A673 (cell line): ENCODE results near the gene USP53. TPM values are rescaled to one million over a fixed set of nuclear protein-coding genes. Genes with fewer than 3 reads are reported as not detected.
"Not testable (repeated sequence)": the region's sequence is repeated elsewhere in the genome, so short reads cannot be mapped to it uniquely, and the experiment has no call there.

ENCODE experiments used
- BruUV-seq: library from RNA; stranded (reverse); fragments of 400-500 nt; replicated peaks from 2 replicates; lab custom pipeline; 2021; lab: Mats Ljungman, UMichigan
- CTCF ChIA-PET: fragments of 300-600 bp; sonication (Branson Sonifier 250); formaldehyde crosslinking; loops from one replicate; lab custom pipeline; 2022; ENCODE audit warnings: antibody characterized with exemption; lab: Charles Lee
- POLR2A ChIA-PET: fragments of 300-600 bp; sonication (Branson Sonifier 250); formaldehyde crosslinking; loops from one replicate; lab custom pipeline; 2022; ENCODE audit warnings: antibody characterized with exemption; ENCODE audit not compliant: low non-redundant PET; lab: Charles Lee
- DNase-seq: peaks from one replicate; pipeline ENCODE4 v3.0.0-alpha.2; 2015; ENCODE audit warnings: low spot score
- H3K27ac ChIP-seq: fragments of 200-600 bp; sonication (generic); 2 replicates; pipeline ENCODE4 v1.5.1; 2016; ENCODE audit warnings: mixed run types, low read depth, mild to moderate bottlenecking, mixed read lengths, antibody characterized with exemption, low read length; ENCODE audit not compliant: poor library complexity, severe bottlenecking
- H3K27me3 ChIP-seq: fragments of 200-600 bp; sonication (generic); replicated peaks from 2 replicates; pipeline ENCODE4 v1.6.1; 2017; ENCODE audit warnings: mixed run types, low read depth, mild to moderate bottlenecking, mixed read lengths, antibody characterized with exemption, low read length; ENCODE audit not compliant: insufficient read depth, poor library complexity
- H3K36me3 ChIP-seq: fragments of 200-600 bp; sonication (generic); 2 replicates; pipeline ENCODE4 v1.6.1; 2016; ENCODE audit warnings: mixed run types, mild to moderate bottlenecking, mixed read lengths, antibody characterized with exemption, low read length; ENCODE audit not compliant: insufficient read depth, poor library complexity, severe bottlenecking
- H3K4me1 ChIP-seq: fragments of 200-600 bp; sonication (generic); 2 replicates; pipeline ENCODE4 v1.6.1; 2017; ENCODE audit warnings: mixed run types, mild to moderate bottlenecking, mixed read lengths, antibody characterized with exemption, low read length; ENCODE audit not compliant: insufficient read depth, poor library complexity, severe bottlenecking
- H3K4me3 ChIP-seq: fragments of 200-600 bp; sonication (generic); 2 replicates; pipeline ENCODE4 v1.5.1; 2016; ENCODE audit warnings: low read depth, mixed run types, mild to moderate bottlenecking, mixed read lengths, low read length; ENCODE audit not compliant: poor library complexity, severe bottlenecking
- H3K9me3 ChIP-seq: fragments of 200-600 bp; sonication (generic); 2 replicates; pipeline ENCODE4 v1.6.1; 2016; ENCODE audit warnings: mixed run types, low read depth, mild to moderate bottlenecking, mixed read lengths, antibody characterized with exemption, low read length; ENCODE audit not compliant: poor library complexity, severe bottlenecking
- CTCF ChIP-seq: fragments of 300-800, 200-600 bp; sonication (generic); conservative IDR thresholded peaks from 2 replicates; pipeline ENCODE4 v1.5.1; 2017; ENCODE audit warnings: low read depth, mild to moderate bottlenecking, antibody characterized with exemption, low read length, moderate library complexity, mixed read lengths
- EZH2 ChIP-seq: fragments of 200-600 bp; sonication (generic); IDR thresholded peaks from 2 replicates; pipeline ENCODE4 v1.6.1; 2017; ENCODE audit warnings: borderline replicate concordance, low read depth, mild to moderate bottlenecking, mixed read lengths, antibody characterized with exemption, low read length; ENCODE audit not compliant: poor library complexity, severe bottlenecking
- intact Hi-C: fragments of 100-400 bp; cut with micrococcal nuclease; formaldehyde crosslinking; loops from one replicate; pipeline ENCODE4 v1.10.0; 2022; ENCODE audit not compliant: unreplicated experiment
- total RNA-seq: library from RNA; stranded (reverse); gene quantifications from 2 replicates; pipeline ENCODE4 v1.2.3, GENCODE V29; 2021

Gene USP53
- total RNA-seq, 1 experiment from 2014 or later, result 12.2 TPM

DNA sequence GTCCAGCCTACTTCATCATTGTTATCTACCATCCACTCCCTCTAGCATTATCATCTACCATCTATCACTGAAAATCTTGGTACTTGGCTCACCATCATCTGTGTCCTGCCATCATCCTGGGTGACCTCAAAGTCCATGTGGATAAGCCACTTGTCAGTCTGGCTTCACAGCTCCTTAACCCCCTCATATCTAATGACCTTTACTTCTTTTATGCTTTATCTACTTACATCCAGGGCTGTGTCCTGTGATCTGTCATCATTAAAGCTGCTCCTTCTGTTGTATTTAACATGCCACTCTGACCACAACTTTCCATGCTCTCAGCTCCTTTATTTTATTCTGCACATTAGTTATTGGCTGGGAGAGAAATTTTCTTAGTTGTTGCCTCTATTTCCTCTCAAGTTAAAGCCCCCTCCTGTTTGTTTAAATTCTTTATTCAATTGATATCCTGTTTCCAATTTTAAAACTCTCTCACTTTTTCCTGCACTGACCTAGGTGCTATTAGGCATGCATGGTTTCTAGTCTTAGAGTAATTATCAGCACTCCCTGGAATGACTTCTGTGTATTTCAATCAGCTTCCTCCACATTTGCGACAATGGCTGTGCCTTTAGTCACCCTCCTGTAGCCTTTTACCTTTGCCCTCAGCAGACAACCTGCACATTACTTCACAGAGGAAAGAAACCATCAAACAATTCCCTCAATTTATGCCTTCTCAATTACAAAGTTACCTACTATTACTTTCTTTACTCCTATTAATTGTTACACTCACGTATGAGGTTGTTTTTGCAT lies 117.5 kb downstream of the USP53 start:
- Histone ChIP-seq H3K27me3 (no peaks in the 10 kb centered on the region), H3K4me1 (no peaks in the 10 kb centered on the region), H3K27ac (no peak overlapping the region), H3K9me3 (no peaks in the 10 kb centered on the region), H3K4me3 (no peak overlapping the region), H3K36me3 (no peaks in the 10 kb centered on the region)
- no peak for DNase-seq
- POLR2A ChIA-PET, result no interaction called here
- TF ChIP-seq CTCF (no peak), EZH2 (no peak)
- intact Hi-C loops, result no loop called here
- CTCF ChIA-PET, result no interaction called here
- BruUV-seq, result no TSS peak

DNA sequence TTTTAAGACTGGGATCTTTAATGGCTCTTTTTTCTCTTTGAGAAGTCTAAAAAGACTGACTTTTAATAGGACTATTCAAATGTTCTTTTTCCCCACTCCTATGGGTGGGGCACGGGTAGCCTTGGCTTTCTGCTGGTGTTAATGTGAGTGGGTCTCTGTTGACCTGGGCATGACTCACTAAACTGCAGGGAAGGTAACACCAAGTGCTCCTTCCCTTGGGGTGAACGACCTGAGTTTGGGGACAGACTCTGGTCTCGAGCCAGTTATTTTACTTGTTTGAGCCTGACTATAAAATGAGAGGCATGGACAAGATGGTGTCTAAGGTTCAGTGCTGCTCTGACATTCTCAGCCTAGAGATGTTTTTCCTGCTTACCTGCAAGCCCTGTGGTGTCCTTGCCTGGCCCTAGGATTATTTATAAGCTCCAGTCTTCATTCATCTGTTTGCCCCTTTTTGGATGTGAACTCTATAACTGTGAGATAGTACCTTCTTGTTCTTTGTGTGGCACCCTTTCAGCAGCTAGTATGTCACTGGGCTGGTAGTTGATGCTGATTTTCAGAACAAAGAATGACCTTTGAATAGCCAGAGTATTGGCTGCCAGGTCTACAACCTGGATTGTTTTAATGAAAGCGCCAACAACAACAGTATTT lies 123.9 kb downstream of the USP53 start:
- DNase-seq, H3K27ac ChIP-seq, BruUV-seq, H3K36me3 ChIP-seq, H3K9me3 ChIP-seq, H3K4me1 ChIP-seq, H3K27me3 ChIP-seq, CTCF ChIA-PET, intact Hi-C loops, POLR2A ChIA-PET, H3K4me3 ChIP-seq: not testable (repeated sequence)

- no TSS peak for BruUV-seq
- POLR2A ChIA-PET, result no interaction called here
- Histone ChIP-seq H3K4me1 (no peaks in the 10 kb centered on the region), H3K36me3 (no peaks in the 10 kb centered on the region), H3K27me3 (no peaks in the 10 kb centered on the region), H3K9me3 (no peaks in the 10 kb centered on the region), H3K4me3 (no peak overlapping the region), H3K27ac (no peak overlapping the region)
- intact Hi-C loops, result no loop called here
- no peak for TF ChIP-seq CTCF
- no peak for TF ChIP-seq EZH2
- peak; percentile 11 for DNase-seq
- CTCF ChIA-PET, result no interaction called here
Observed at GRCh38 chr4:119337010-119337409, 124.5 kb downstream of the USP53 start.

DNA sequence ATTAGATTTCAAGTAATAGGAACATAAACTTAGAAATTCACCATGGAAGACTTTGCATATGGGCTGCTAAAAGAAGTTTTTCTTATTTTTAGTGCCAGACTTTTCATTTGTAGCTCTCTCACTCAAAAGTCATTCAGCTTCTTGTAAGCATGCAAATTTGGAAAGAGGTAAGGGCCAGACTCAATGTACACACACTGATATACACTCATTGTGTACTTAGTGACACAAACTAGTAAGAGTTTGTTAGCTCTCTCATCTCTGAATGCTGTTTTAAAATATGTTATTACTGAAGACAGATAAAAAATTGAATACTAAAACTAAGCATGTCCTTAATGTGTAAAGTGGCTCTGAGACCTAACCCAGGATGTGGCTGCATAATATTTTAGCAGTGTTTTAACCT lies 127.4 kb downstream of the USP53 start:
- H3K4me1 ChIP-seq, DNase-seq, POLR2A ChIA-PET, BruUV-seq, H3K36me3 ChIP-seq, H3K27me3 ChIP-seq, CTCF ChIA-PET, H3K9me3 ChIP-seq, intact Hi-C loops, H3K27ac ChIP-seq, H3K4me3 ChIP-seq: not testable (repeated sequence)

DNA sequence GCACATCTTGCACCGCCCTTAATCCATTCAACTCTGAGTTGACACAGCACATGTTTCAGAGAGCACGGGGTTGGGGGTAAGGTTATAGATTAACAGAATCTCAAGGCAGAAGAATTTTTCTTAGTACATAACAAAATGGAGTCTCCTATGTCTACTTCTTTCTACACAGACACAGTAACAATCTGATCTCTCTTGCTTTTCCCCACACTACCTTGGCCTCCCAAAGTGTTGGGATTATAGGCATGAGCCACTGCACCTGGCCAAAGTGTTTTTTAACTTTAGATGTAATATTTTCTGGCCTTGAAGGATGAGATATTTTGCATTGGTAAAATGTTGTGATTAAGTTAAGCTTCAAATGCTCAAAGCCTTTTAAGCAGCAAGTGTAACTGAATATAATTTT lies 130.8 kb downstream of the USP53 start:
- intact Hi-C loops, H3K4me3 ChIP-seq, CTCF ChIA-PET, BruUV-seq, H3K27ac ChIP-seq, H3K36me3 ChIP-seq, DNase-seq, POLR2A ChIA-PET, H3K4me1 ChIP-seq, H3K27me3 ChIP-seq, H3K9me3 ChIP-seq: not testable (repeated sequence)
